HG02610 (cell line): ENCODE measurements around the gene SGCD.

Experiments used
- ATAC-seq: cut with Tn5 transposase; IDR thresholded peaks from one replicate; pipeline ENCODE4 v1.9.1; 2021; ENCODE audit warnings: mild to moderate bottlenecking, moderate library complexity; ENCODE audit not compliant: unreplicated experiment

Gene SGCD

DNA sequence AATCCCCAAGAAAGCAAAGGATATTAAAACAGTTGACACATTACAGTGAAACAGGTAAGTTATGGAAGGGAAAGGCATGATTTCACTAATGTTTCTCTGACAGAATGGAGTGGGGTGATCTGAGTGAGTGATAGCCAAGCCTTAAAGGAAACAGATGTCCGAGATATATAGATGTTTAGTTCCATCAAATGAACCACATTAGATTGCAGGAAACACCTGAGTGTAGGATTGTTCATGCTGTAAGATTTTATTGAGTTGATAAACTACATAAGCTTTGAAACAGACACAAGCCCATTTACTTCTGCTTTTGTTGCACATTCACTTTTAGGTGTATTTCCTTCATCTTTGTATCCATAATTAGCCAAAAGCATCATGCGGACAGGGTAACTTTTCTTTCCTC is 356.0 kb downstream of the SGCD start:
- ATAC-seq = no peak

DNA sequence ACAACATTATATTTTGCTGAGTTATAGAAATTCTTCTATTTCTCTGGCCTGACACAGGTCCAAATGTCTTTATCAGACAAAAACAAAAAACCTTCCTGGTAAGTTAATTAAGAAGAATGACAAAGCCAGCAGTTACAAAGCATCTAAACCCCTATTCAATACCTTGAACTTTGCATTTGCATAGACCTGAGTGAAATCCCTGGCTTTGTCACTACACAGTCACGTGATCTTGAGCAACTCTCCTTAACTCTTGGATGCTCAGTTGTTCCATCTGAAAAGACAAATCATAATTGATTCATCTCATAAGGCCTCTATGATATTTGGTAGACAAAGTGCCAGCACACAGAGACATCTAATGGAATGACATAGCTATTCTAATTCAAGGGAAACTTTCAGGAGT is 356.5 kb downstream of the SGCD start:
- ATAC-seq = no peak

DNA sequence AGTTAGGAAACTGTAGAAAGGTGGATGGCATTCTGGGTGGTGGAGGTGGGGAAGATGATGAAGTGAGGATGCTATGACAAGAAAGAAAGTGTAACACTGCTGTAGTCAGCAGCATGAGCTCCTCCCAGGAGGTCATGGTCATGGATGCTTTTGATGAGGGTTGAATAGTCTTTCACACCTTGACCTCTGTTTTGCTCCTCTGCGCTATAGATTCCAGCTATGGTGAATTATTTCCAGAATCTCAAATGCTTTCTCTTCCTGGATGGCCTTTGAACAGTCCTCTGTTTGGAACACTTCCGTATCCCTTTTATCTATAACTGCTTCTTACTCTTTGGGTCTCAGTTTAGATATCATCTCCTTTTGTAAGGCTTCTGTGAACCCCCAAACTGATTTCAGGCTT is 357.3 kb downstream of the SGCD start:
- ATAC-seq = no peak

DNA sequence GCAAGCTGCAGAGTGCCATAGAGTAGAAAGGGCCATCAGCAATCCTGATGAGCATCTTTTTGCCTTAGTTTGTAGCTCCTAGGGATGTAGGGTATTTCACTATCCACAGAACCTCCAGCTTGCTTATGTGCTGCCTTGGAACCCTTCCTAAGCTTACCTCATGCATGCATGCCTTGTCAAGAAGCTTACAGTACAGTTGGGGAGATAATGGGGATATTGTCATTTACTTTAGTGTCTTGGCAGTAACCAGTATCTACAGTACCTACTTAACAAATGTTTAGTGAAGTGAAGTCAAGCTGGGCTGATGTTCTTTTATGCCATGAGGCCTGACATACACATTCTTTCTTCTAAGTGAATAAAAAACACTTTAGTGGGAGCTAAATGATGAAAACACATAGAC is 358.5 kb downstream of the SGCD start:
- ATAC-seq = no peak

DNA sequence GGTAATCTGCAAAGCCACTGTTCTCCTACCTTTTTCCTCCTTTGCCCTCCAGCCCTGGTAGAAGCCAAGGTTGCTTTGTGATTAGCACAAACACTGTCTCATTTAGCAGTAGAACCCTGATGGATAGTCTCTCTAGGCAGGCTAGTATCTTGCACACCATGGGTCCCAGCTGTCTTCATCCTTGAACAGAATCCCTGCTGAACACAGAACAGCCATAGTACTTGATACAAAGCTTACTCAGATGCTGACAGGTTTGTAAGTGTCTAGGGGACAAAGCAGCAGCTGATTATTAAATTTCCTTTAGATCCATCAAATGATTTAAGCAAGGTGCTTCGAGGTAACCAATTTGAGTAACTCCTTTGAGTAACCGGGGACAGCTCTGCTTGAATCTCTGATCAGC is 359.4 kb downstream of the SGCD start:
- no peak for ATAC-seq

DNA sequence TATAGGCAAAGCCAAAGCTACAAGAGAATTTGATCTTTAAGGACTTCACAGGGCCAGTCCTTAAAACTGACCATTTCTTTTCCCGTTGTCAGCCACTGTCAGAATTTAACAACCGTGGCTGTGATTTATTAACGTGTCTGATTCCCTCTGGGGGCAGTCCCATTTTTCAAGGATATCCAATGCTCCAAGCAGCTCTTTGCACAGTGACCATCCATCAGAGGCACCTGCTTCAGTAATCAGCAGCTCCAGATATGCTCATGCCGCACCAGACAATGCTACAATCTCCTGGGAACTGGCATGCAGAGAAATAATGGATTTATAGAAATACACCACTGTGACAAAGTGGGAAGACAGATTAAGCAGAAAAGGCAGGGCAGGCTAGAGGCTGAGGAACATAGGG is 359.8 kb downstream of the SGCD start:
- ATAC-seq = no peak

DNA sequence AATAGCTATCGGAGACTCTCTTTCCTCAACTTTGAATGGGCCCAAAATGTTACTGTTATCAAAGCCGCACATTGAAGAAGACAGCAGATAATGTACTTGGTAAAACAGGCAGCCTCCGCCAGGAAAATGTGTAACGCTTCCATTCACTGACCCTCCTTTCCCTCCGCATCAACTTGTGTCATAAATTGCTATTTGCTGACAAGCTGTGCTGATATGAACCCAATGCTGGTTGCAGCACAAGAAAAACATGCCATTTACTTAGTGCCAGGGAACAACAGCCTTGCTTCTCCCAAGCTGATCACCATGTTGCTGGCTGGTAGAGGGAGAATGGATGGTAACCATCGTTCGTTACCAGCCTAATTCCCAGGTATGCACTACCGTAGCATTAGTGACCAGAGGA is 360.6 kb downstream of the SGCD start:
- no peak for ATAC-seq

DNA sequence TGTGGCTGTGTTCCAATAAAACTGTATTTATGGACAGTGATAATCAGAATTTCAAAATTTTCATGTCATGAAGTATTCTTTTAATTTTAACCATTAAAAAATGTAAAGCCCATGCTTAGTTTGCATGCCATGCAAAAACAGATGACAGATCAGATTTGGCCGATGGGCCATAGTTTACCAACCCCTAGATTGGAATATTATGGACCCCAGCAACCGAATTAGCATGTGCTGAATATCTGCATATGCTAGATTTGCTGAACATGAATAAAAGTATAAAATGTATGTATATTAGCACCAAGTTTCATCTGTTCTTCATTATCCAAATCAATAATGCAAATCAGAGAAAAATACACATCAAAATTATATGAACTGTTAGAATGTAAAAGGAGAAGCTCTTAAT is 364.6 kb downstream of the SGCD start:
- no peak for ATAC-seq

DNA sequence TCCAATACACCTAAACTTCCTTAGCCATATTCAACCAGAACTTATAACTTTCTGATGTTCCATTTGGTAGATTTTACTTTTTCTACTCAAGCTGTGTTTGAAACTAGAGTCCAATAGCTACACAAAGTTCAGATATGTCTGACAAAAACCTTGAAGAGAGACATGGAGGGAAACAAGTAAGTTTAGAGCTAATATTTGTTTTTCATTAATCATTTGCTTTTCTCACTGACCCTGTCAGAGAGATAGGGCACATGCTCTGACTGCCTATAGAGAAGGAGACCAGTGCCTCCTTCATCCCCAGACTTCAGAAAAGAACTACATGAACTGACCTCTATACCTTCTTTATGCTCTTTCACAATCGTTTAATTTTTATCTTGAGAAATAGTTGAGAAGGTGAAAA is 366.1 kb downstream of the SGCD start:
- no peak for ATAC-seq

DNA sequence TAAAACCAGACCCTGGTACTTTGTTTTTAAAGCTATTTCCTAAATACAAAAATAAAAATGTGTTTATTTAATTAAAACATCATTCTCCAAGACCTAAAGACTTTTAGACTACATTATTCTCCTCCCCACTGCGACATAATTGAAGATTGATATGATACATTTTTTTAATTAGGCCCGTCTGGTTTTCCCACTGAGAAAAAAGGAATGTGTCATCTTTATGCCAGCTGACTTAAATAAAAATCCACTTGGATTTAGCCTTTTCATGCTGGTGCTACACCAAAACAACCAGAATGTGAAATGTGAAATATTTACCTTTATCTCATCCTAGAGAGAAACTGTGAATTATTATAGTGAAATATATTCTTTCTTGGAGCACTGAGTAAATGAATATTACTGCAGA is 367.6 kb downstream of the SGCD start:
- ATAC-seq = no peak

DNA sequence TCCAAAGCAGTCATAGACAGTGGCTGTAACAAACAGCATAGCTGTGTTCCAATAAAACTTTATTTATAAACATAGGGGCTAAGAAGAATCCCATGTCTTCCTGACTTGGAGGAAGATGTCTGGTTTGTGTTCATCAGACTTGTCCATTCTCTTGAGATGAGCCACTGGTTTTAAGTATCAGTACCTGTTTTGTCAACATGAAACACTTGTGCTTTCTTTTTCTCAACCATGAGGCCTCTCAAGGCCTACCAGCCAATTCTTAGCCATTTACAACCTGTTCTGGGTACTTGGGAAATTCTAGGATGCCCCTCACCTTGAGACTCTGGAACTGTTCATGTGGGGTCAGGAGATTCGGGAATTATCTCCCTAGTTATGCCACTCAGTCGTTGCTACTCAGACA is 368.8 kb downstream of the SGCD start:
- no peak for ATAC-seq

DNA sequence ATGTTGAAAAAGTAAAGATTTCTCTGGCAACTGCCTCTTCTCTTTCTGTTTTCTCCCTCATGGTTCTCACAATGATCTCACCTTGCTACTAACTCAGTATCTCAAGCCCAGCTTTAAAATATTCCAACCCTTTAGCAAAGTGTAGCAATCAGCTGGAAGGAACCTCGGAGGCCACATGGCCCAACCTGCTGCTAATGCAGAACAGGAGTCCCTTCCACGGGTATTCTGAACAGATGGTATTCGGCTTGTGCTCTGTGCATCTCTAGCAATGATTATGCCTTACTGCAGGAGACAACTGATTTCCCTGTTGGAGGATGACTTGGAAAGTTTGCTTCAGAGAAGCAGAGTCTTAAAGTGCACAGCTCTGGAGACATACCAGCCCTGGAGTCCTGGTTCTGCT is 371.4 kb downstream of the SGCD start:
- ATAC-seq = no peak

DNA sequence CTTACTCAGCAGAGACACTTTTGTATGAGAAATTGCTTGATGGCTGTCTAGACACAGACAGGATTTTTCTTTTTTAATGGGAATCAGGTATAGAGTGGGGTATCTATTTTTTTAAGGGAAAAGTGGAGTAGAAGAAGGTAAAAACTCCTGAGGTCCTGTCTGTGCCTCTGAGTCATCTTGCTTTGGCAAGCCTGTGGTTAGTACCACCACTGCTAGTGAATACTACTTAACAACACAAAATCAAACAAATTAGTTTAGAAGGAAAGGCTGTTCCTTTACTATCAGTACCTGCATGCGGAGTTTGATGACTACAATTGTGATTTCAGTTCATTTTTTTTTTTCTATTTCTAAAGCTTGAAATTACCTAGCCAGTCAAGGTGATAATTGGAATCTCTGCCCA is 372.2 kb downstream of the SGCD start:
- ATAC-seq = no peak

DNA sequence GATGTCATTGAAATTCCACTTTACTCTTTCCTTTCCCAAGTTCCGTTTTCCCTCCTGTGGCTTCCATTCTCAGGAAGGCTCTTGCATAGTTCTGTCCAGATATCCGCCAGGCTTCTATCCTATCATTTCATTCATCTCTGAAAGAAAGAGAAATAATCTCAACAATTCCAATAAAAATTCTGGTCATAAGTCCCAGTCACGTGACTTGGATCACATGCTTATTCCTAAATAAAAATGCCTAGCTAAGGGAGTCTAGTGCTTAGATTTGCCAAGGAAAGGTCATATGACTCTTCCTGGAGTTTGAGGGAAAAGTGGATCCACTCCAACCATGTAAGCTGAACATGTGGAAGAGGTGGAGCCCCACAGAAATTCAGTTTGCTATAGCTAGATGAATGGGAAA is 377.2 kb downstream of the SGCD start:
- no peak for ATAC-seq

DNA sequence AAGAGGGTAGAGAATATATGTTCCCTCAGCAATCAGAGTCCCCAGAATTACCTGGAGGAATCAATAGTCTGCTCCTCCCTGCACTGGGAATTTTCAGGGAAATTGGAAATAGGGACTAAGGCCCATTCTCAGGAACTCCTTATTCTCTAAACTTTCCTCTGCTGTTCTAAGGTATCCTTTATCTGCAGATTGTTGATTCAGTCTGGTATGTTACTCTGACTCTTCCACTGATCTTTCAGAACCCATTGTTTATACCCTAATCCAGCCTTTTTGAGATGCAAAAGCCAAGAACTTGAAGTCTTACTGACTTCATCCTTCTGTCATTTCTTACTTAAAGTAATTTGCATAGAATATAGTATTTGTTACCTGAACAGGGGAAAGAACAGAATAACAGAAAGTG is 379.7 kb downstream of the SGCD start:
- ATAC-seq = no peak

DNA sequence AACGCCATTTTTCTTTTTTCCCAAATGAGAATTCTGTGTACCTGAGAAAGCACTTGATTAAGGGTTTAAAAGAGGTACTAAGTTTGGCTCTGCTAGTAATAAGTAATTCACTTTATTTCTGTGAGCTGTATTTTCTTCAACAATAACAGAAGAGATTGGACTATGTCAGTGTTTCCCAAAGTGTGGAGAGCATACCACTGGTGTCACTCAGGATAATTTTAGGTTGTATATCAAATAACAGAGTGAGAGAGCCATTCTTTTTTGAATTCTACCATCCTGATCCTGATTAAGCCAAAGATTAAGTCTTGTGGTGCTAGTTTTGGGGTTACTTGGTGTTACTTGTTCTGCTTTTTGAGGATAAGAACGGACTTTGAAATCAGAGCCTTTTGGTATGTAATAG is 380.8 kb downstream of the SGCD start:
- no peak for ATAC-seq

DNA sequence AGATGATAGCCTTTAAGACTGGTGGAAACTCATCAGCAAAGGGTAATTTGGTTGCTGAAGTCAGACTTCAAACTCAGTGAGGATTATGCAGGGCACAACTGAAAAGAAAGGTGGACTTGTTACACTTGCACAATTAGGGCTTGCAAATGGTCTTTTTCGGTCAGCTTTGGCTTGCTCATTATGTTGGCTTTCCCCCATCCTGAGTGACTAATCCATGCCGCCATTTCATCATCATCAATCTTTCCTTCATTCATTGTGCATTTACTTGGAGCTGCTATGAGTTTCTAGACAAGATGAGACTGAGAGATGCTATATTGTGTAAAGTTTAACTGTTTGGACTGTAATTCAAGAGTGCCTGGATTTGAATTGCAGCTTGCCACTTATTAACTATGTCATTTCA is 388.3 kb downstream of the SGCD start:
- no peak for ATAC-seq

DNA sequence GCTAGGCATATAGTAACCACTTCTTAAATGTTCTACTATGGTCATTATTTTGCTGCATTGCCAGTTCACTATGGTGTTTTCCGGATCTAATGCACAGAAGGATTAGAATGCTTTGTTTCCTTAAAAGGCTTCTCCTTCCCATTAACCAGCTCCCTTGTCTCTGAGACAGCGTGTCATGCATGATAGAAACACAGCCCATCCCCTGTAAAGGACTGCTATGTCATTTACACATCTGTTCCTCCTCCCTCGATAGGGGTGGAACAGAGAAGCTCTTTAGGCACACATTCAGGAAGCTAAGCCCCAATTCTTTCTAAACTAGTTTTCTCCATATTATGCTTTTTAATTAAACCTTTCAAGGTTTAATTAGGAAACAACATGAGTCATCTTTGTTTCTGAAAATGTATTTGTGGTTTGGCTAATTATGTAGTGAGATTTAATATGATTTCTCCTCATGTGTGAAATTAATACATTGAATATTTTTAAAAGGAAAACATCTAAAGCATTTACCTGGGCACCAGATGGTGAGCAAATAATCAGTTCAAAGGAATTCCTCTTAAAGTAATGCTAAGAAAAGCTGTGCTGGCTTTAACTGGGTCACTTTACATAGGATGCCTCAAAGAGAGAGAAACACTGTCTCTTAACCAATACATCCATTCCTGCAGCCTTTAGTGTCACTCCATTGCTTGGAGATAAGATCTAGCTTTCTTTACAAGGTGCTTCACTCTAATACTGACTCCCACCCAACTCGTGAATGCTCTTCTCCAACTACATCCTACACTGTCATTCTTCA is 389.8 kb downstream of the SGCD start:
- no peak for ATAC-seq

DNA sequence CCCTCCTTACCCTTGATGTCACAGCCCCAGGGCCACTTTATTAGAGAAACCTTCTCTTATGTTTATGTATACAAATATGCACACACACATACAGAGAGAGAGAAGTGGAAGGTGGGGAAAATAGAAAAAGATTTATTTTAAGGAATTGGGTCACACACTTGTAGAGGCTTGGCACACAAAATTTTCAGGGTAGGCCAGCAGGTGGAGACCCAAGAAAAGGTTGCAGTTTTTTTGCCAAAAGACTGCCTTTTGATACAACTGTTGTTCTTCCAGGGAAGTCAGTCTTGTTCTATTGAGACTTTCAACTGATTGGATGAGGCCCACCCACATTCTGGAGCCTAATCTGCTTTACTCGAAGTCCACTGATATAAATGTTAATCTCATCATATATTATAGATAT is 392.0 kb downstream of the SGCD start:
- no peak for ATAC-seq

DNA sequence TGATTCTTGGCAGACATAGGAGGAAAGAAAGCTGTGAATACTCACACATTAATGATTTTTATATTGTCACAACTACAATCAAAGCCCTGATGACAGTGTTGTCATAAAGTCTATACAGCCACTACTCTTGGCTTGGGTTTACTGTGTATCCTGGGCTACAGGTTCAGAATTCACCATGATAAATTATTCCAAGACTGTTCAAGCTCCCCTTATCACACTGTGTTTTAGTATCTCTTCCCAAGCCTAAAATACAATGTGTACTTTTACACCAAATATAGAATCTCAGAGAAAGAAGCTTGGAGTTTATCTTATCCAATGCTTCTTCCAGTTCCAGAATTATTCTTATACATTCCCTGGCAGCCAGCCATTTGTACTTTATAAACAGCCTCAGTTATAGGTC is 395.4 kb downstream of the SGCD start:
- ATAC-seq = no peak

DNA sequence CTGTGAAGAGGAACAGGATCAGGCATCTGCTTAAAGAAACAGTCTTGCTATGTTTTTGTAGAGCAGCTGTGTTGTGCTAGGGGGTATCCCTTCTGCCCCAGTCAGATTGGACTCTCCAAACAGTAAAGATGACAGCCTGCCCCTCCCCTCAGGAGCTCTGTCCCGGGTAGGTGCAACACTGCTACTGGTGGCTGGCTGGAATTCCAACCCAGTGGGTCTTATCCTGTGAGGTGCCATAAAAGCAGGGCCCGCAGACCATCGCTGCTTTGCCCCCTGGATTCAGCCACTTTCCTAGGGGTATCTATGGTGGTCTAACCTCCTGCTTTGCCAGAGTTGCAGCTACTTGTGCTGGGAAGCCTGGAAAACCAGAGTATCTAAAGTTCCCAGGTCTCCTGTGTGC is 408.5 kb downstream of the SGCD start:
- no peak for ATAC-seq

DNA sequence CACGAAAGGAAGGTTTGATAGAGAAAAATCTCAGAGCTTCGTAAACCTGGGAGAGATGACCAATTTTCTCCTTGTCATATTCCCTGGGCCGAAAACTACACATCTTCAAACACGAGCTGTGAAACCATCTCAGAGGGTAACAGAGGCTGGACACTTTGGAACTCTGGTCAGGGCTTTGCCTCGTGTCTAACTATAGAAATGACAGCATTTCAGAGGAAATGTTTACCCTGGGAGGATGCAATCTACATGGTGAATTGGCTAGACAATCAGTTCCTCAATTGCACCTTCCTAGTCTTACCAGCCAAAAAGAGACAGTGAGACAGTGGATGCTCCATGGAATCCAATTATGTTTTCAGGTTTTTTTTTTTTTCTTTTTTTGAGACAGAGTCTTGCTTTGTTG is 414.6 kb downstream of the SGCD start:
- ATAC-seq = no peak

DNA sequence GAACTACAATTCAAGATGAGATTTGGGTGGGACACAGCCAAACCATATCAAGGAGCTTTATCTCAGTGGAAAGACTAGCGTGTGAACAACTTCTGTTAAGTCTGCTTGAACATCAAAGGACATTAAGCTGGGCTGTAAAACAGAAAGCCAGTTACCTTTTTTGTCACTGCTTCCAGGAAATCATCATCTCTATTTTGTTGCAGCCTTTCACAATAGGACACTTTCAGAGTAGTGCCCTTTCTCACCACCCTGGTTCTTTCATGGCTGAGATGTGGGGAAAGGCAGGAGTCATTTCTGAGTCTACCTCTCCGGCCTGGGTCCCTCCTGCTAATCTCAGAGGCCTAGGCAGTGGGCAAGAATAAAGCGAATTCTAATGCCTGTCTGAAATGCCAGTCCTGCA is 426.9 kb downstream of the SGCD start:
- ATAC-seq = no peak
